Measurements from ENCODE around the gene SORL1.
A peak's percentile ranks its signal among the peaks of the same experiment; 100 is the strongest.

Gene SORL1

GRCh38 chr11:121648306-121648705, 196.2 kb downstream of the SORL1 start:
- no peak for FAIRE-seq
- DNase-seq (ENCODE audit: insufficient read length, low spot score): no peak

- no peak for DNase-seq (ENCODE audit: insufficient read length, low spot score)
- FAIRE-seq: no peak
These were observed 197.7 kb downstream of the SORL1 start for GRCh38 chr11:121649798-121650197.

GRCh38 chr11:121650351-121651256, 198.5 kb downstream of the SORL1 start:
- DNase-seq (ENCODE audit: insufficient read length, low spot score) (no peak), FAIRE-seq (no peak)

- DNase-seq (ENCODE audit: insufficient read length, low spot score): no peak
- FAIRE-seq: no peak
These were observed 199.1 kb downstream of the SORL1 start for GRCh38 chr11:121651257-121651605.

- FAIRE-seq: no peak
These were observed 200.9 kb downstream of the SORL1 start for GRCh38 chr11:121652971-121653370.

GRCh38 chr11:121654259-121654842, 202.2 kb downstream of the SORL1 start:
- DNase-seq (ENCODE audit: insufficient read length, low spot score): no peak
- FAIRE-seq: peak; percentile 14

More at GRCh38 chr11:121652971-121653370, 200.9 kb downstream of the SORL1 start:
- no peak for DNase-seq (ENCODE audit: insufficient read length, low spot score)

GRCh38 chr11:121654843-121655536, 202.9 kb downstream of the SORL1 start:
- DNase-seq (ENCODE audit: insufficient read length, low spot score) (no peak), FAIRE-seq (no peak)

GRCh38 chr11:121655537-121656327, 203.6 kb downstream of the SORL1 start:
- peak; percentile 97 for FAIRE-seq
- peak; percentile 89 for DNase-seq (ENCODE audit: insufficient read length, low spot score)

GRCh38 chr11:121656328-121657090, 204.4 kb downstream of the SORL1 start:
- FAIRE-seq (no peak), DNase-seq (ENCODE audit: insufficient read length, low spot score) (no peak)

GRCh38 chr11:121657146-121657545, 205.0 kb downstream of the SORL1 start:
- no peak for DNase-seq (ENCODE audit: insufficient read length, low spot score)
- FAIRE-seq: no peak

- FAIRE-seq: no peak
- no peak for DNase-seq (ENCODE audit: insufficient read length, low spot score)
These were observed 207.7 kb downstream of the SORL1 start for GRCh38 chr11:121659811-121660210.

- DNase-seq (ENCODE audit: insufficient read length, low spot score): no peak
- FAIRE-seq: no peak
These were observed 209.9 kb downstream of the SORL1 start for GRCh38 chr11:121661880-121662486.

- no peak for FAIRE-seq
- no peak for DNase-seq (ENCODE audit: insufficient read length, low spot score)
These were observed 212.0 kb downstream of the SORL1 start for GRCh38 chr11:121664144-121664543.

- FAIRE-seq (no peak), DNase-seq (ENCODE audit: insufficient read length, low spot score) (no peak)
These were observed 213.2 kb downstream of the SORL1 start for GRCh38 chr11:121665206-121665838.

- FAIRE-seq (no peak), DNase-seq (ENCODE audit: insufficient read length, low spot score) (no peak)
These were observed 215.7 kb downstream of the SORL1 start for GRCh38 chr11:121667836-121668235.

- FAIRE-seq (no peak), DNase-seq (ENCODE audit: insufficient read length, low spot score) (no peak)
These were observed 217.3 kb downstream of the SORL1 start for GRCh38 chr11:121669422-121669821.

- DNase-seq (ENCODE audit: insufficient read length, low spot score): no peak
These were observed 218.2 kb downstream of the SORL1 start for GRCh38 chr11:121670266-121670665.

GRCh38 chr11:121670805-121671282, 218.7 kb downstream of the SORL1 start:
- no peak for DNase-seq (ENCODE audit: insufficient read length, low spot score)
- no peak for FAIRE-seq

More at GRCh38 chr11:121670266-121670665, 218.2 kb downstream of the SORL1 start:
- FAIRE-seq: no peak

Measured in GM19239 (cell line).